Stimulated activated naive CD8-positive, alpha-beta T cell treated with anti-CD3 and anti-CD28 coated beads, Interleukin-15, Interleukin-2, amounts not matched to agents 100 ng/mL and 50 ng/mL, for 24 hours (primary cell): ENCODE data around the gene PRKD3.

Source experiments
- H3K27ac Mint-ChIP-seq: one replicate; pipeline ENCODE4 v1.8.0; 2021; ENCODE audit warnings: mild to moderate bottlenecking, mixed read lengths
- H3K27me3 Mint-ChIP-seq: one replicate; pipeline ENCODE4 v1.8.0; 2021; ENCODE audit warnings: mixed read lengths
- H3K36me3 Mint-ChIP-seq: one replicate; pipeline ENCODE4 v1.8.0; 2021; ENCODE audit warnings: low read depth, mixed read lengths
- H3K4me1 Mint-ChIP-seq: one replicate; pipeline ENCODE4 v1.8.0; 2021; ENCODE audit warnings: low read depth, mixed read lengths
- H3K4me3 Mint-ChIP-seq: one replicate; pipeline ENCODE4 v1.8.0; 2021; ENCODE audit warnings: mild to moderate bottlenecking, mixed read lengths
- H3K9me3 Mint-ChIP-seq: one replicate; pipeline ENCODE4 v1.8.0; 2021; ENCODE audit warnings: mixed read lengths

Gene PRKD3

DNA sequence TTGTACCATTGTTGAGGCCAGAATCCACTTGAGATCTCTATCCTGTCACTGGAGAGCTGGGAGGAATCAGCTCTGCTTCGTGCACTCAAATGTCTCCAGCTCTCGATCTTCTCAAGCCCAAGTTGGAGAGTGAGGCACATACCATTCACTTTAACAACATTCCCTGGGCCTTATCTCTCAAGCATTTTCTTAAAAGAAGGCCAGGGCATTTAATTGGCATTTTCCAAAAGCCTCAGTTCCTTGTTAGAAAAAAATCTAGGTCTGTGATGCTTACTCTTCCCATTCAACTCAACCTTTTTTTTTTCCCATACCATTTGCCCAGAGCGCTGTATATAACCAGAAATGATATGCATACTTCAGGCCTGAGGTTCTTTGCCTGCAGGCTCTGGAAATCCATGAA is 29.9 kb upstream of the PRKD3 start:
- Mint-ChIP-seq H3K9me3 (no peaks in the 10 kb centered on the region), H3K27ac (no peak overlapping the region), H3K36me3 (no peaks in the 10 kb centered on the region), H3K4me1 (peaks cover 8% of the 10 kb centered on the region), H3K27me3 (peaks cover 48% of the 10 kb centered on the region), H3K4me3 (no peak overlapping the region)

DNA sequence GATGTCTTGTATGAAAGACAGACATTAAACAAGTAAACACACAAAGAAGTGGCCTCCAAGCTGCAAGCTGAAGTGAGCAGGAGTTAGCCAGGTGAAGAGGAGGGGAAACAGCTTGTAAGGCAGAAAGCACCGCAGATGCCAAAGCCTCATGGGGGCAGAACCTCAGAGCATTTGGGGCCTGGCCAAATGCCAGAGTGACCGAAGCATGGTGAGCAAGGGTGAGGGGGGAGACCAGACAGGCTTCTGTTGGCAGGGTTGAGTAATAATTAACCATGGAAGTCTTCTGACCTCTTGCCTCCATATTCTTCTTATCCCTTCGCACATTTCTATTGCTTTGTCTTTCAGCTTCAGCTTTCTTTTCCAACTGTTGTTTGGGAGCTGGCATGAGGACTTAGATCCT is 25.4 kb upstream of the PRKD3 start:
- H3K27me3 Mint-ChIP-seq: peaks cover 53% of the 10 kb centered on the region
- no peaks in the 10 kb centered on the region for H3K36me3 Mint-ChIP-seq
- no peaks in the 10 kb centered on the region for H3K9me3 Mint-ChIP-seq
- no peak overlapping the region for H3K4me3 Mint-ChIP-seq
- no peak overlapping the region for H3K27ac Mint-ChIP-seq
- H3K4me1 Mint-ChIP-seq: peaks cover 16% of the 10 kb centered on the region

DNA sequence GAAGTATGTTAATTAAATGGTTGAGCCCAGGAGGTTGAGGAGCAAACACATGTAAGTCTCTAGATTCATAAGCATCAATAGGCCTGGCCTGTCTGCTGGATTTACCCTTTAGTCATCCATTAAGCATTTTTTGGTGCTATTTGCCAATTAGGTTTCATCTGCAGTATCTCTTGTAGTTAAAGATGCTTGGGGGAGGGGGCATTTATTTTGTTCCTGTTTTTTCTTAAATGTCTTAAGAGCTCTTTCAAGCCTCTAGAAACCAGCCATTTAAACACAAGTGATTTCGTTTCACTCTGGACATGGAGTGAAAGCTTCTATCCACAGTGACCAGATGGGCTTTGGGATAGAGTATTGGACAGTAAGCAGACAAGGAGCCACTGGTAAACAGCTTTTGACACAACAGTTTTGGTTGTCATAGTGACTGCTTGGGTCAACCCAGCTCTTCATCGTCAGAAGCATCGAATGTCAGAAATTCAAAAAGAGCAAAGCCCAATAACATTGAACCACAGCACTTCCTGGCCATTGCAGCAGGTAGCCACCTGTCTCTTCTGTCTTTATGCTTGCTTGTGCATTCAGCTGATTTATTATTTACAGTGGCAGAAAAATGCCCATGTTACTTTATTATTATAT is 24.7 kb upstream of the PRKD3 start:
- no peak overlapping the region for H3K27ac Mint-ChIP-seq
- no peaks in the 10 kb centered on the region for H3K36me3 Mint-ChIP-seq
- H3K9me3 Mint-ChIP-seq: no peaks in the 10 kb centered on the region
- no peak overlapping the region for H3K4me3 Mint-ChIP-seq
- peaks cover 20% of the 10 kb centered on the region for H3K4me1 Mint-ChIP-seq
- peaks cover 50% of the 10 kb centered on the region for H3K27me3 Mint-ChIP-seq

DNA sequence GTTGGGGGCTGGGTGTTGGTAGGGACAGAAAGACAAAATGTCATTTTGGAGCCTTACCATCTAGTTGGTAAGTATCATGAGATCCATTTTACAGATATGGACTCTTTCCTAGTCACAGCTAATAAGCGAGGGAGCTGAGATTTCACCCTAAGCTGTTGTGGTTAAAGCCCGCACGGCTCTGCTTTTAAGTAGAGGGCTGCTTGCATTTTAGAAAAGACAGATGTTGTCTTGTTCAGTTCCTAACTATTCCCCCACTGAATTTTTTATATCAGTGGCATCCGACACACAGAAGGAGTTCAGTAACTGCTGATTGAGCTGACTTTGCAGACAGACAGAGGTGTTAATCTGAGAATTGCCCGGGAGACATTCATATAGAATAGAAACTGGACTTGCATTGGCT is 23.5 kb upstream of the PRKD3 start:
- no peak overlapping the region for H3K27ac Mint-ChIP-seq
- no peak overlapping the region for H3K4me3 Mint-ChIP-seq
- H3K27me3 Mint-ChIP-seq: peaks cover 49% of the 10 kb centered on the region
- H3K4me1 Mint-ChIP-seq: peaks cover 27% of the 10 kb centered on the region
- H3K9me3 Mint-ChIP-seq: no peaks in the 10 kb centered on the region
- no peaks in the 10 kb centered on the region for H3K36me3 Mint-ChIP-seq

DNA sequence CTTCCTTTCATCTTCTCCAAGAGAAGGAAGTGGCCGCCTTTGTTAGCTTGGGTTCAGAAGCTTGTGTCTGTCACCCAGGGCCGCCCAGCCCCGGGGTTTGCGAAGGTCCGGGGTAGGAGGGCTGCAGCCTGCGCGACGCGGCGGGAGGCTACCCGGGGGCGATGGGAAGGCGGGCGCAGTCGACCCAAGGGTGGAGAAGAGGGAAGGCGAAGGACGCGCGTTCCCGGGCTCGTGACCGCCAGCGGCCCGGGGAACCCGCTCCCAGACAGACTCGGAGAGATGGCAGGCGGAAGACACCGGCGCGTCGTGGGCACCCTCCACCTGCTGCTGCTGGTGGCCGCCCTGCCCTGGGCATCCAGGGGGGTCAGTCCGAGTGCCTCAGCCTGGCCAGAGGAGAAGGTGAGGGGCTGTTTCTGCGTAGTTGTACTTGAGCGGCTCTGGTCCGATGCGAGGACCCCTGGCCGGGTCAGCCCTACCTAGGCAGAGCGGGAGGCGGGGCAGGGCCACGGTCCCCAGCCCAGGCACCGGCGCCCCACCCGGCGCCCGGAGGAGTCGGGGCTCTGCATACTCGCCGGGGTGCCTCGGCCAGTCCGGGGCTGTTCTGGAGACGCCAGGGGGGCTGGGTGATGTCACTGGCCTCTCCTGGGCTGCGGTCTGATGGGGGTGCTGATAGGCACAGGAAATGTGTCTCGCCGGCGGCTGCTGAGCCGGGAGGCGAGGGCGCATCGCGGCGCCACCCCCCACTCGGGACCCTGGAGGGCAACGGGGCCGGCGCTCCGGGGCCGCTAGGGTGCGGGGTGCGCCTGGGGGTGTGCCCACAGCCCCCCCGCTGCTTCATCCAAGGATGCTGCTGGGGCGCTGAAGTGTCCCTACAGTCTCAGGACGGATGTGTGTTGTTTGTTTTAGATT is 20.1 kb upstream of the PRKD3 start, which contains the start of gene QPCT:
TSS of gene QPCT (plus strand) at position 178 of the 909 bp plus-strand sequence. CDS start at position 280, 102 bp downstream.
- H3K4me3 Mint-ChIP-seq: peak within 1 kb of the TSS; percentile 83
- peak within 1 kb of the TSS; percentile 52 for H3K27ac Mint-ChIP-seq
- H3K36me3 Mint-ChIP-seq: no peaks in the 10 kb centered on the region
- peaks cover 62% of the 10 kb centered on the region for H3K27me3 Mint-ChIP-seq
- no peaks in the 10 kb centered on the region for H3K9me3 Mint-ChIP-seq
- H3K4me1 Mint-ChIP-seq: peaks cover 31% of the 10 kb centered on the region

DNA sequence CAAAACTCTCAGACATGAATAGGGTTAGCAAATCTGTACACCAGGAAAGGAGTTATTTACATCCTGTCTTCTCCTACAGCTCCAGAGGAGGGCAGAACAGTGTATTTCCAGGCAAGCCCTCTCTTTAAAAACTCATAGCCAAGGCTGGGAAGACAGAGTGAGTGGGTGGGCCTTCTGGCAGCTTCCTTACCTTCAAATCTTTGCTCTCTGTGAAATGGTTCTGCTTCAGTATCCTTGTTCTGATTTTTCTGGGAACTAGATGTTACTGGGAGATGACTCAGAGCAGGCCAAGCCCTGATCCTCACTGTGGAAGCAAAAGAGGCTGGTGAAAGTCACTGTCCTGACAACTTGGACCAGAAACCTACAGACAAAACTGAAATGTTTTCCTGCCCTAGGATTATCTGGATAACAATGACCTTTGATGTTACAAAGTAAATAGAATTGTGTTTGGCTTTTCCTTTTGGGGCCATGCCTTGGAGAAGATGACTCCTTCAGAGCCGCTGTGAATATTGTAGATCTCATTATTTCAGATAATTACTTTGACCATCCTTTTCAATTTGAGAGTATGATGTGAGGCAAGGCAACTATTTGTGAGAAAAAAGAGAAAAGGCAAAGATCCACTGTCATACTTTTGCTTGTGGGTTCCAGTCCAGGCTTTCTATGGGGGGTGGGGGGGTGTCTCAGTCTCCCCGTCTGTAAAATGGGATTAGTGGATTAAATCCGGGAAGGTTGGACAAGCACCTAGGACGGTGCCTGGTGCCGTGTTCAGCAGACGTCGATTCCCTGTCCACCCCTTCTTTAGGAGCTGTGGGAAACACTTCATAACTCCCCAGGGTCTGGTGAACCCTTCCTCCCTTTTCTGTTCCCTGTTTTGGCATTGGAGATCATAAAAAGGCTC is 19.2 kb upstream of the PRKD3 start:
- Mint-ChIP-seq H3K4me1 (peaks cover 40% of the 10 kb centered on the region), H3K36me3 (no peaks in the 10 kb centered on the region), H3K9me3 (no peaks in the 10 kb centered on the region), H3K27ac (no peak overlapping the region), H3K27me3 (peaks cover 58% of the 10 kb centered on the region), H3K4me3 (peak overlapping the region; percentile 83)

DNA sequence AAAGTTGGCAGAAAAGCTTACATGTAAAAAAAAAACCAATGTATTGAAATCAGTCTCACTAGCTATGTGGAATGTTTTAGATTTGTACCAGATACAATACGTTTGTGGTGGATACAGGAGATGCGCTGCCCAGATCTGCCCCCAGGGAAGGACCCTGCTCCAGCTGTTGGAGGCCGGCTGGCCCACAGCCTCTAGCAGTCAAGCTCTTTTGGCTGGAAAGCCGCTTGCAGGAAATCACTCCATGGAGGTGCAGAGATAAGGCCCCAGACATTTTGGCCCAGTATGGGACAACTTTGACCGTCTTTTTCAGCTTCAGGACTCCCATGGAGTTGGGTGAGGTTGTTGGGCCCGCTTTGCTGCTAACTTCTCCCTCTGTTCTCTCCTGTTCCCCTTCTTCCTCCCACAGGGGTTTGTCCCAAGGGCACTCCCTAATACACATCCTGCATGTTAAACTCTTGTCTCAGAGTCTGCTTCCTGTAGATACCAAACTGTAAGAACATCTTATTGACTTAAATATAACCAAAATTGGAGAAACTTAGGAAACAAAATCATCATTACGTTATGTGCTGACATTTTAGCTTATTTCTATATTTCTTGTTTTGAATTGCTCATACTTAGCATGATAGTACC is 18.1 kb upstream of the PRKD3 start:
- Mint-ChIP-seq H3K4me3 (no peak overlapping the region), H3K36me3 (no peaks in the 10 kb centered on the region), H3K27ac (no peak overlapping the region), H3K9me3 (no peaks in the 10 kb centered on the region), H3K4me1 (peaks cover 40% of the 10 kb centered on the region), H3K27me3 (peaks cover 54% of the 10 kb centered on the region)

DNA sequence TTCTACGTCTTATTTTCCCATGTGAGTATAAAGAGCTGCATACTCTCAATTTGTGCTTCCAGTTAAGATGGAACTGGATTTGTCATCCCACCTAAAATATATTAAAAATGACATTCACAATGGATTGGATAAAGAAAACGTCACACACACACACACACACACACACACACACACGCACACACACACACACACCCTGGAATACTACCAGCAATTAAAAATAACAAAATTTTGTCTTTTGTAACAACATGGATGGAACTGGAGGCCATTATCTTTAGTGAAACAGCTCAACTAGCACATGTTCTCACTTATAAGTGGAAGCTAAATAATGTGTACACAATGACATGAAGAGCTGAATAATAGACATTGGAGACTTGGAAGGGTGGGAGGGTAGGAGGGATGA is 16.0 kb upstream of the PRKD3 start:
- no peak overlapping the region for H3K27ac Mint-ChIP-seq
- H3K27me3 Mint-ChIP-seq: peaks cover 46% of the 10 kb centered on the region
- H3K9me3 Mint-ChIP-seq: no peaks in the 10 kb centered on the region
- no peak overlapping the region for H3K4me3 Mint-ChIP-seq
- peaks cover 36% of the 10 kb centered on the region for H3K4me1 Mint-ChIP-seq
- no peaks in the 10 kb centered on the region for H3K36me3 Mint-ChIP-seq

DNA sequence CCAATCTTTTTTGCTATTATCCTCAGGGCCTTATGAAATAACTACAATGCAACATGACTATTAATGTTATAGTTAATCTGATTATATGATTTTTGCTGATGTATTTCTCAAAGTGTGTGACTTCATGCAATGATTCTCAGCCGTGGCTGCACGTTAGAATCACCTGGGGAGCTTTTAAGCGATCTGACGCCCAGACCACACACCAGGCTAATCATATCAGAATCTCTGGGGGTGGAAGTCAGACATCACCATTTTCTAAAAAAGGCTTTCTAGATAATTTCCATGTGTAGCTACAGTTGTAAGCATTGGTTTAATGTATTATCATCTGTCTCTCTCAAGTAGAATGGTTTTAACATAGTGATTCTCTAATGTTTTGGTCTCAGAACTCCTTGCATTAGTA is 14.3 kb upstream of the PRKD3 start:
- H3K27me3 Mint-ChIP-seq: peaks cover 42% of the 10 kb centered on the region
- peaks cover 24% of the 10 kb centered on the region for H3K4me1 Mint-ChIP-seq
- no peaks in the 10 kb centered on the region for H3K9me3 Mint-ChIP-seq
- no peaks in the 10 kb centered on the region for H3K36me3 Mint-ChIP-seq
- no peak overlapping the region for H3K4me3 Mint-ChIP-seq
- H3K27ac Mint-ChIP-seq: no peak overlapping the region

DNA sequence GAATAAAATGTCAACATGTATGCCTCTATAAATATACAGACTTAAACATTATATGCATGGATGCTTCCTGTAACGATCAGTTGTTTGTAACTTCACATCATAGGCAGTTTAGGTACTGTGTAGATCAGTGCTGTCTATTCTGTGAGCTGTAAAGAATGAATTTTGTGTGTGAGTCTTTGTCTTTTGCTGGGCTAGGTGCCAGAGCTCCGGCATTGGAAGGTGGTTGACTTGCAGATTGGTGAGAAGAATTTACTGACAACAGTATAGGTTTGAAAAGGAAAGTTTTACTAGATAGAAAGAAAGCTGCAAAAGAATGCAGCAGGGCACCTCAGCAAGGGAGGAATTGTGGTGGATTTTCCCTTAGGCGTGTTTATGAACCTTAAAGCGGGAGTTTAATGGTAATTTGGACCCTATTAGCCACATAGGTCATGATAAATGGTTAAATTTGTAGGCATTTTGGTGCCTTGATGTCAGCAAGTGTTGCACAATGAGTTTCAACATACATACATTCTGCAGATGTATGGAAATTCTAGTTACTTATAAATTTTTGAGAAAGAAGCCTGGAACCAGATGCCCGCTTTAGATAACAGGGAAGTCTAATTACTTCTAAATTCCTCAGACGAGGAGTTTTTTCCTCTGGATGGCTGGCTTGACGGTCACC is 13.1 kb upstream of the PRKD3 start:
- Mint-ChIP-seq H3K4me3 (no peak overlapping the region), H3K27me3 (peaks cover 46% of the 10 kb centered on the region), H3K27ac (no peak overlapping the region), H3K4me1 (peaks cover 18% of the 10 kb centered on the region), H3K36me3 (no peaks in the 10 kb centered on the region), H3K9me3 (no peaks in the 10 kb centered on the region)

DNA sequence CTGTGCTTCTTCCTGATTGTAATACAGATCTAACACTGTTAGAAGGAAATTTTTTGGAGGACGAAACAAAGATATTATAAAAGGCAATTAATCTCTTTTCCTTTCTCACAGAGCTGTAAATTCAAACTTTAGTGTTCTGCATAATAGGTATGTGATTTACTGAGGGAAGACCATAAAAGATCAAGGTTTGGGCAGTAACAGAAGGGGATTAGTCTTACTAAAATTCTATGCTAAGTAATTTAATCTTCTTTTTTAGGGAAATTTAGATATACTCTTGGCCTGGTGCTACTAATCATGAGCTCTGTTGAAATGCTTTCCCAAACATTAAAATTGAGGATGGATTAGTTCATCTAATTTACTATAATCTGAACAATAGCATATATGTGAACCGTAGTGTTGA is 11.0 kb upstream of the PRKD3 start:
- no peak overlapping the region for H3K27ac Mint-ChIP-seq
- peaks cover 43% of the 10 kb centered on the region for H3K27me3 Mint-ChIP-seq
- peaks cover 9% of the 10 kb centered on the region for H3K4me1 Mint-ChIP-seq
- H3K4me3 Mint-ChIP-seq: no peak overlapping the region
- H3K36me3 Mint-ChIP-seq: no peaks in the 10 kb centered on the region
- no peaks in the 10 kb centered on the region for H3K9me3 Mint-ChIP-seq

DNA sequence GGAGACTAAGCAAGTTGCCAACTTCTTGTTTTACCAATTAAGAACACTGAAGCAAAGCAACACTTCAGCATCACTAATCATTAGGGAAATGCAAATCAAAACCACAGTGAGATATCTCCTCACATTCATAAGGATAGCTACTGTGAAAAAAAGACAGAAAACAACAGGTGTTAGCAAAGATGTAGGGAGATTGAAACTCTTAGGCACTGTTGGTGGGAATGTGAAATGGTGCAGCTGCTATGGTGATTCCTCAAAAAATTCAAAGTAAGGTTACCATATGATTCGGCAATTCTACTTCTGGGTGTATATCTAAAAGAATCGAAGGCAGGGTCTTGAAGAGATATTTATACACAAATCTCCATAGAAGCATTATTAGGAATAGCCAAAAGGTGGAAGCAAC is 8.6 kb upstream of the PRKD3 start:
- H3K9me3 Mint-ChIP-seq: no peaks in the 10 kb centered on the region
- no peaks in the 10 kb centered on the region for H3K4me1 Mint-ChIP-seq
- H3K27ac Mint-ChIP-seq: no peak overlapping the region
- peaks cover 33% of the 10 kb centered on the region for H3K27me3 Mint-ChIP-seq
- H3K4me3 Mint-ChIP-seq: no peak overlapping the region
- H3K36me3 Mint-ChIP-seq: no peaks in the 10 kb centered on the region

DNA sequence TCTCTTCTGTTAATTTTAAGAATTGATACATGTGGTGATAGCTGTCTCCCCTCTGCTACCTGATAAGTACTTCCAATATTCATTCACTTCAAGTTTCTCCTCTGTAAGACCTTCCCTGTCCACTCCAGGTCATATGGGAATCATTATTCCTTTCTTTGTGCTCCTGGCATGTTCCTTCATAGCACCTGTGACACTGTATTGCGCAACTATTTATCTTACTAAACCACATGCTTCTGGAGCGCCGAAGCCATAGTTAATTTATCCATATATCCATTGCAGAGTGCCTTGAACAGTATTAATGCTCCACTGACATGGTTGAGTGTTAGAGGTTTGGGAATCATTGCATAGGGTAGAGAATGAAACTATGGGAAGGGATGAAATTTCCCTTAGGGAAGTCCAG is 7.9 kb upstream of the PRKD3 start:
- no peaks in the 10 kb centered on the region for H3K36me3 Mint-ChIP-seq

DNA sequence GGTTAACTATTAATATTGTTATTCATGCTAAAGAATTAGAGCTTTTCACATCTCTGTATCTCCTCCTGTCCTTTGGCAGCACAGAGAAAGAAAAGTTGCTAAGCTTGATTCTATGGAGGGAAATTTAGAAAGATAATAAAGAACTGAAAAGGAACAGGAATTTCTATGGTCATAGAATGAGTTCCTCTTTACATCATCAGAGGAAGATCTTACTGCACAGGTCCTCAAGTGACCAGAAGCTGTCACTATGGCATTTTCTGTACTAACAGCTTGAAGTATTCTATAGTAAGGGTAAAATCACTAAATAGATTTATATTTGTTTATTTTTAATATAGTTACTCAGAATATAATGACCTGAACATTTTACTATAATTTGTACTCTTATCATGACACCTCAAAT is 6.0 kb upstream of the PRKD3 start:
- no peak overlapping the region for H3K27ac Mint-ChIP-seq
- peaks cover 5% of the 10 kb centered on the region for H3K4me1 Mint-ChIP-seq
- H3K27me3 Mint-ChIP-seq: peaks cover 38% of the 10 kb centered on the region
- no peaks in the 10 kb centered on the region for H3K9me3 Mint-ChIP-seq
- no peaks in the 10 kb centered on the region for H3K36me3 Mint-ChIP-seq
- no peak overlapping the region for H3K4me3 Mint-ChIP-seq

More for the DNA sequence above, 7.9 kb upstream of the PRKD3 start:
- Mint-ChIP-seq H3K9me3 (no peaks in the 10 kb centered on the region), H3K4me3 (no peak overlapping the region), H3K27me3 (peaks cover 31% of the 10 kb centered on the region), H3K27ac (no peak overlapping the region), H3K4me1 (no peaks in the 10 kb centered on the region)
